Colon (tissue), 2 donors: Measurements from ENCODE around the gene SMARCA4.

Experiments
- FAIRE-seq: peaks from 2 replicates; lab custom pipeline; 2012; peaks lifted over from hg19 to GRCh38; lab: Jason Lieb, UNC
- donor health status: control.
- donor health status: control.

Gene SMARCA4

GRCh38 chr19:11014403-11014911, 53.6 kb downstream of the SMARCA4 start:
- FAIRE-seq: no peak

GRCh38 chr19:11016631-11017030, 55.8 kb downstream of the SMARCA4 start:
- FAIRE-seq: no peak

GRCh38 chr19:11017275-11018035, 56.6 kb downstream of the SMARCA4 start:
- no peak for FAIRE-seq

- no peak for FAIRE-seq
Observed at GRCh38 chr19:11018179-11018578, 57.3 kb downstream of the SMARCA4 start.

GRCh38 chr19:11018763-11019162, 57.9 kb downstream of the SMARCA4 start:
- FAIRE-seq: no peak

- FAIRE-seq: no peak
Observed at GRCh38 chr19:11019262-11019661, 58.4 kb downstream of the SMARCA4 start.

GRCh38 chr19:11019824-11020223, 59.0 kb downstream of the SMARCA4 start:
- FAIRE-seq: no peak

GRCh38 chr19:11020423-11020822, 59.6 kb downstream of the SMARCA4 start:
- no peak for FAIRE-seq

GRCh38 chr19:11020982-11021759, 60.3 kb downstream of the SMARCA4 start:
- FAIRE-seq: no peak

- FAIRE-seq: no peak
Observed at GRCh38 chr19:11021760-11022144, 60.9 kb downstream of the SMARCA4 start.

- no peak for FAIRE-seq
Observed at GRCh38 chr19:11023016-11023415, 62.2 kb downstream of the SMARCA4 start.

- FAIRE-seq: no peak
Observed at GRCh38 chr19:11023710-11024109, 62.9 kb downstream of the SMARCA4 start.

- FAIRE-seq: no peak
Observed at GRCh38 chr19:11024259-11024658, 63.4 kb downstream of the SMARCA4 start.

GRCh38 chr19:11025006-11025405, 64.2 kb downstream of the SMARCA4 start:
- FAIRE-seq: no peak

GRCh38 chr19:11025445-11025844, 64.6 kb downstream of the SMARCA4 start:
- no peak for FAIRE-seq

GRCh38 chr19:11025997-11026396, 65.2 kb downstream of the SMARCA4 start:
- no peak for FAIRE-seq

- FAIRE-seq: no peak
Observed at GRCh38 chr19:11027381-11027780, 66.6 kb downstream of the SMARCA4 start.

GRCh38 chr19:11028146-11028545, 67.3 kb downstream of the SMARCA4 start:
- FAIRE-seq: no peak

GRCh38 chr19:11031421-11032070, 70.7 kb downstream of the SMARCA4 start:
- FAIRE-seq: no peak

GRCh38 chr19:11033251-11033650, 72.4 kb downstream of the SMARCA4 start:
- no peak for FAIRE-seq

GRCh38 chr19:11033763-11034162, 72.9 kb downstream of the SMARCA4 start:
- no peak for FAIRE-seq

- no peak for FAIRE-seq
Observed at GRCh38 chr19:11034449-11035213, 73.8 kb downstream of the SMARCA4 start.
